Fibroblast of lung (primary cell): ENCODE measurements around the gene GALNT8.

Experiments used
- CTCF ChIP-seq, 2 donors: IDR thresholded peaks in 1 of 2; conservative IDR thresholded peaks in 1 of 2; 1 replicate in 1 of 2; 2 replicates in 1 of 2; pipeline ENCODE4 v1.5.1; 2011 to 2012; ENCODE audit warnings: low read length in 2 of 2, control low read depth in 1 of 2, inconsistent platforms in 1 of 2, low read depth in 1 of 2, mild to moderate bottlenecking in 1 of 2
- EZH2 ChIP-seq: IDR thresholded peaks from 2 replicates; pipeline ENCODE4 v1.5.1; 2012; ENCODE audit warnings: low read length, control low read depth, mild to moderate bottlenecking; ENCODE audit errors: missing control alignments

- no peak for TF ChIP-seq CTCF (conservative IDR thresholded peaks at IDR 0.05 in 1 of 2, IDR thresholded peaks at IDR 0.05 in 1 of 2; ENCODE audit: low read depth in 1 of 2, low read length in 2 of 2)
- TF ChIP-seq EZH2 = peak; percentile 56
These were observed 89.4 kb downstream of the GALNT8 start for GRCh38 chr12:4809449-4810218.
